Astrocyte (in vitro differentiated cells and primary cell): ENCODE data around the gene PCBP3. TPM values are rescaled to one million over a fixed set of nuclear protein-coding genes. Genes with fewer than 3 reads are reported as not detected.

Experiments used
- DNase-seq: peaks from one replicate; pipeline ENCODE4 v3.0.0-alpha.2; 2010; ENCODE audit warnings: low read depth
- FAIRE-seq: peaks from 2 replicates; lab custom pipeline; 2011; peaks lifted over from hg19 to GRCh38; lab: Jason Lieb, UNC
- H2AFZ ChIP-seq: 2 replicates; pipeline ENCODE4 v1.6.0; 2012; ENCODE audit warnings: low read depth, low read length, inconsistent platforms
- H3K27ac ChIP-seq: 2 replicates; pipeline ENCODE4 v1.5.1; 2011; ENCODE audit warnings: low read depth, low read length, inconsistent platforms
- H3K27me3 ChIP-seq: 2 replicates; pipeline ENCODE4 v1.6.0; 2011; ENCODE audit warnings: low read length, inconsistent platforms; ENCODE audit not compliant: insufficient read depth
- H3K36me3 ChIP-seq: 2 replicates; pipeline ENCODE4 v1.5.1; 2011; ENCODE audit warnings: low read length, inconsistent platforms; ENCODE audit not compliant: insufficient read depth
- H3K4me1 ChIP-seq: 2 replicates; pipeline ENCODE4 v1.5.1; 2011; ENCODE audit warnings: low read length, inconsistent platforms; ENCODE audit not compliant: insufficient read depth
- H3K4me2 ChIP-seq: 2 replicates; pipeline ENCODE4 v1.6.0; 2012; ENCODE audit warnings: low read length, inconsistent platforms
- H3K4me3 ChIP-seq: 2 replicates; pipeline ENCODE4 v1.5.1; 2011; ENCODE audit warnings: low read depth, mild to moderate bottlenecking, low read length, inconsistent platforms; ENCODE audit not compliant: insufficient read depth
- H3K79me2 ChIP-seq: 2 replicates; pipeline ENCODE4 v1.6.0; 2012; ENCODE audit warnings: mild to moderate bottlenecking, low read length, inconsistent platforms; ENCODE audit not compliant: insufficient read depth
- H3K9ac ChIP-seq: 2 replicates; pipeline ENCODE4 v1.6.0; 2012; ENCODE audit warnings: mild to moderate bottlenecking, low read length, inconsistent platforms
- H3K9me3 ChIP-seq: 2 replicates; pipeline ENCODE4 v1.5.1; 2012; ENCODE audit warnings: low read depth, mild to moderate bottlenecking, low read length, inconsistent platforms; ENCODE audit not compliant: insufficient read depth
- H4K20me1 ChIP-seq: 2 replicates; pipeline ENCODE4 v1.6.0; 2012; ENCODE audit warnings: low read length, inconsistent platforms; ENCODE audit not compliant: insufficient read depth
- H3K27ac Mint-ChIP-seq: one replicate; pipeline ENCODE4 v1.8.0; 2021; ENCODE audit warnings: mild to moderate bottlenecking, mixed read lengths; ENCODE audit not compliant: unreplicated experiment
- H3K27me3 Mint-ChIP-seq: one replicate; pipeline ENCODE4 v1.8.0; 2021; ENCODE audit warnings: low read depth, mixed read lengths; ENCODE audit not compliant: unreplicated experiment
- H3K36me3 Mint-ChIP-seq: one replicate; pipeline ENCODE4 v1.8.0; 2021; ENCODE audit warnings: low read depth, mixed read lengths; ENCODE audit not compliant: unreplicated experiment
- H3K4me1 Mint-ChIP-seq: one replicate; pipeline ENCODE4 v1.8.0; 2021; ENCODE audit warnings: low read depth, mixed read lengths; ENCODE audit not compliant: unreplicated experiment
- H3K4me3 Mint-ChIP-seq: one replicate; pipeline ENCODE4 v1.8.0; 2021; ENCODE audit warnings: mild to moderate bottlenecking, moderate library complexity, mixed read lengths; ENCODE audit not compliant: unreplicated experiment
- H3K9me3 Mint-ChIP-seq: one replicate; pipeline ENCODE4 v1.8.0; 2021; ENCODE audit warnings: mild to moderate bottlenecking, mixed read lengths; ENCODE audit not compliant: unreplicated experiment
- EZH2 ChIP-seq: IDR thresholded peaks from 2 replicates; pipeline ENCODE4 v1.6.1; 2012; ENCODE audit warnings: mild to moderate bottlenecking, low read length, inconsistent platforms; ENCODE audit not compliant: insufficient read depth
- total RNA-seq: library from RNA; stranded (reverse); gene quantifications from 2 replicates; pipeline ENCODE4 v1.2.1, GENCODE V29; 2021
- TF ChIP-seq, protein P1 (sequence below): IDR thresholded peaks from 2 replicates; pipeline ENCODE4 v1.5.1; 2011; ENCODE audit warnings: low read depth, mild to moderate bottlenecking, inconsistent platforms, low read length, moderate library complexity; ENCODE audit not compliant: insufficient read depth

Gene PCBP3
- total RNA-seq, 1 donor from 2014 or later, result 1.8 TPM

DNA sequence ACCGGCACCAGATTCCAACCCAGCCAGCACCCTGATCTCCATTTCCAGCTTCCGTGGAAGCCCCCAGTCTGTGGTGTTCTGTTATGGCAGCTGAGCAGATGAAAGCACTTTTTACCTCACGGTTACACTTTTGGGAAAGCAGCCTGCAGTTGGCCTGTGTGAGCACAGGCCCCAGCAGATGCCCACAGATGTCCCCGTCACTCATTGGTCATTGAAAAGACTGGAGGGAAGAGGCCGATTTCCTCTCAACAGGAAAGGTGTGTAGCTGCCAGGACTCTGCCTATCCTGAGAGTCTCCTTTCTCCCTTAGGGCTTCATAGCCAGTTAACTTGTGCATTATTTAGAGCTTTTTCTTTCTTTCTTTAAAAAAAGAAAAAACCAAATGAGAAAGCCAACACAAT lies 123.0 kb downstream of the PCBP3 start:
- Histone ChIP-seq H3K27ac (no peak overlapping the region), H3K4me3 (no peak overlapping the region), H3K79me2 (no peaks in the 10 kb centered on the region), H3K4me2 (no peak overlapping the region), H3K36me3 (no peaks in the 10 kb centered on the region), H3K9ac (no peak overlapping the region), H4K20me1 (peaks cover 8% of the 10 kb centered on the region), H3K27me3 (no peaks in the 10 kb centered on the region), H3K9me3 (no peaks in the 10 kb centered on the region), H2AFZ (no peak overlapping the region), H3K4me1 (peaks cover 13% of the 10 kb centered on the region)
- no peak overlapping the region for H3K4me3 Mint-ChIP-seq
- no peak overlapping the region for H3K27ac Mint-ChIP-seq
- FAIRE-seq (no peak), DNase-seq (no peak)
- TF ChIP-seq EZH2, result no peak
- TF ChIP-seq, protein P1, sequence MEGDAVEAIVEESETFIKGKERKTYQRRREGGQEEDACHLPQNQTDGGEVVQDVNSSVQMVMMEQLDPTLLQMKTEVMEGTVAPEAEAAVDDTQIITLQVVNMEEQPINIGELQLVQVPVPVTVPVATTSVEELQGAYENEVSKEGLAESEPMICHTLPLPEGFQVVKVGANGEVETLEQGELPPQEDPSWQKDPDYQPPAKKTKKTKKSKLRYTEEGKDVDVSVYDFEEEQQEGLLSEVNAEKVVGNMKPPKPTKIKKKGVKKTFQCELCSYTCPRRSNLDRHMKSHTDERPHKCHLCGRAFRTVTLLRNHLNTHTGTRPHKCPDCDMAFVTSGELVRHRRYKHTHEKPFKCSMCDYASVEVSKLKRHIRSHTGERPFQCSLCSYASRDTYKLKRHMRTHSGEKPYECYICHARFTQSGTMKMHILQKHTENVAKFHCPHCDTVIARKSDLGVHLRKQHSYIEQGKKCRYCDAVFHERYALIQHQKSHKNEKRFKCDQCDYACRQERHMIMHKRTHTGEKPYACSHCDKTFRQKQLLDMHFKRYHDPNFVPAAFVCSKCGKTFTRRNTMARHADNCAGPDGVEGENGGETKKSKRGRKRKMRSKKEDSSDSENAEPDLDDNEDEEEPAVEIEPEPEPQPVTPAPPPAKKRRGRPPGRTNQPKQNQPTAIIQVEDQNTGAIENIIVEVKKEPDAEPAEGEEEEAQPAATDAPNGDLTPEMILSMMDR, result no peak
- H3K36me3 Mint-ChIP-seq, result no peaks in the 10 kb centered on the region
- peaks cover 12% of the 10 kb centered on the region for H3K27me3 Mint-ChIP-seq
- H3K4me1 Mint-ChIP-seq, result peaks cover 3% of the 10 kb centered on the region
- no peaks in the 10 kb centered on the region for H3K9me3 Mint-ChIP-seq

DNA sequence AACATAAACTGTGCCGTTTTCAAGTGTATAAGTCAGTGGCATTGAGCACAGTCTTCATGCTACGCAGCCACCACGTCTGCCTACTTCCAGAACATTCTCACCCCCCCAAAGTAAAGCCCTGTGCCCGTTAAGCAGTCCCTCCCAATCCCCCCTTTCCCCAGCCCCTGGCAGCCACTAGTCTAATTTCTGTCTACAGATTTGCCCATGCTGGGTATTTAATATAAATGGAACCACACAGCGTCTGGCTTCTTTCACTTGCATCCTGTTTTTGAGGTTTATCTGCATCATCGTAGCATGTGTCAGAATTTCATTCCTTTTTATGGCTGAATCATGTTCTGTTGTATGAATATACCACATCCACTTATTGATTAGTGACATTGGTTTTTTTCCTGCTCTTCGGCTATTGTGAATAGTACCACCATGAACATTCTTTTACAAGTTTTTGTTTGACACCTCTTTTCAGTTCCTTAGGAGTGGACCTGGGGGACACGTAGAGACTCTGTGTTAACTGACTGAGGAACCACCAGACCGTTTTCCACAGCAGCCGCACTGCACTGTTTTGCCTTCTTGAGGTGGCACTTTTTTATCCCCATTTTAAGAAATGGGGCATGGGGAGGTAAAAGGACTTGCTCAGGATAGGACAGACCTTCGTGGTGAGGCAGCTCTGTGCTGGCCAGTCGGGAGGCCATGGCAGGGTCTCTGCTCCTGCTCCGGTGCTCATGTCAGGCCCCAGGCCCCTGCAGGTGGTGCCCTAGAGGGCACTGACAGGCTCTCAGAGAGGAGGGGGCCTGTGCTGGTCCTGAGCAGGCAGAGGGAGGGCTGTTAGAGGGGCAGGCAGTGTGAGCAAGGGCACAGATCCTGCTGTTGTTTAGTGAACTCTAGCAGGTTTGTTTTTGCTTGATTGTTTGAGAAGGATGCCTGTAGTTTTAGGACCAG lies 123.8 kb downstream of the PCBP3 start:
- Histone ChIP-seq H3K79me2 (no peaks in the 10 kb centered on the region), H2AFZ (peak overlapping the region; percentile 18), H4K20me1 (peaks cover 8% of the 10 kb centered on the region), H3K4me2 (peak overlapping the region; percentile 40), H3K9me3 (no peaks in the 10 kb centered on the region), H3K36me3 (no peaks in the 10 kb centered on the region), H3K27ac (no peak overlapping the region), H3K4me1 (peaks cover 13% of the 10 kb centered on the region), H3K27me3 (no peaks in the 10 kb centered on the region), H3K9ac (peak overlapping the region; percentile 16), H3K4me3 (no peak overlapping the region)
- peaks cover 12% of the 10 kb centered on the region for H3K27me3 Mint-ChIP-seq
- no peak for TF ChIP-seq EZH2
- TF ChIP-seq, protein P1, result no peak
- no peaks in the 10 kb centered on the region for H3K9me3 Mint-ChIP-seq
- peaks cover 3% of the 10 kb centered on the region for H3K4me1 Mint-ChIP-seq
- no peak overlapping the region for H3K4me3 Mint-ChIP-seq
- no peaks in the 10 kb centered on the region for H3K36me3 Mint-ChIP-seq
- FAIRE-seq, result no peak
- H3K27ac Mint-ChIP-seq, result no peak overlapping the region
- DNase-seq, result peak; percentile 41
